HepG2 (cell line): ENCODE measurements around the gene CYP2A6. TPM values are rescaled to one million over a fixed set of nuclear protein-coding genes. Genes with fewer than 3 reads are reported as not detected.
"Not testable (repeated sequence)": the region's sequence is repeated elsewhere in the genome, so short reads cannot be mapped to it uniquely, and the experiment has no call there.

Experiments
- ATAC-seq: fragments of 200-7000 bp; cut with Tn5 transposase; 3 replicates; pipeline ENCODE4 v1.9.1; 2020; ENCODE audit warnings: mild to moderate bottlenecking, moderate library complexity
- BruUV-seq: library from RNA; stranded (reverse); fragments of 400-500 nt; replicated peaks from 2 replicates; lab custom pipeline; 2021; lab: Mats Ljungman, UMichigan
- CTCF ChIA-PET: fragments of 300-600 bp; formaldehyde crosslinking; extraction: SDS; loops from one replicate; lab custom pipeline; 2021; ENCODE audit warnings: low total read pairs, inconsistent platforms, low intra/inter-chr PET ratio; lab: Yijun Ruan, JAX
- POLR2A ChIA-PET: fragments of 350-600 bp; sonication (Branson Sonifier 250); formaldehyde crosslinking; loops from one replicate; lab custom pipeline; 2020; ENCODE audit warnings: antibody characterized with exemption, inconsistent platforms; lab: Yijun Ruan, JAX
- DNase-seq: peaks from one replicate; pipeline ENCODE4 v3.0.0-alpha.2; 2015; ENCODE audit warnings: low spot score
- FAIRE-seq: peaks from 3 replicates; lab custom pipeline; 2011; peaks lifted over from hg19 to GRCh38; lab: Jason Lieb, UNC
- H2AFZ ChIP-seq: one replicate; pipeline ENCODE4 v1.6.1; 2011; ENCODE audit warnings: low read length, inconsistent platforms
- H3K27ac ChIP-seq: fragments of 300-600 bp; 3 replicates; pipeline ENCODE4 v1.8.0; 2011; ENCODE audit warnings: mixed run types, mild to moderate bottlenecking, mixed read lengths, low read length, inconsistent platforms; ENCODE audit not compliant: insufficient read depth; ENCODE audit errors: extremely low read length
- H3K27me3 ChIP-seq, 2 experiments: fragments of 200-600 bp in 1 of 2; 2 replicates in 1 of 2; 3 replicates in 1 of 2; pipeline versions ENCODE4 v1.6.0 to v1.8.0; 2011; ENCODE audit warnings: low read length in 2 of 2, mild to moderate bottlenecking in 2 of 2, moderate library complexity in 2 of 2, inconsistent platforms in 1 of 2; ENCODE audit not compliant: insufficient read depth in 2 of 2, control insufficient read depth in 1 of 2
- H3K36me3 ChIP-seq, 2 experiments: fragments of 200-600 bp in 1 of 2; replicated peaks in 1 of 2; 2 replicates in 1 of 2; 3 replicates in 1 of 2; pipeline versions ENCODE4 v1.5.1 to v1.8.0; 2011; ENCODE audit warnings: low read length in 2 of 2, inconsistent platforms in 1 of 2; ENCODE audit not compliant: insufficient read depth in 2 of 2, control insufficient read depth in 1 of 2
- H3K4me1 ChIP-seq: 2 replicates; pipeline ENCODE4 v1.5.1; 2012; ENCODE audit warnings: low read length, inconsistent platforms; ENCODE audit not compliant: insufficient read depth
- H3K4me2 ChIP-seq: 2 replicates; pipeline ENCODE4 v1.6.0; 2011; ENCODE audit warnings: low read depth, low read length, inconsistent platforms
- H3K4me3 ChIP-seq, 3 experiments: fragments of 200-600 bp in 1 of 3; sonication (generic), shearing (Covaris generic) in 1 of 3; replicated peaks in 1 of 3; 2 replicates each; pipeline ENCODE4 v1.5.1; 2011 to 2016; ENCODE audit warnings: low read length in 3 of 3, inconsistent platforms in 2 of 3, low read depth in 2 of 3, mild to moderate bottlenecking in 2 of 3, control low read depth in 1 of 3, mixed read lengths in 1 of 3; ENCODE audit not compliant: insufficient read depth in 1 of 3
- H3K79me2 ChIP-seq: one replicate; pipeline ENCODE4 v1.6.1; 2011; ENCODE audit warnings: low read length, inconsistent platforms; ENCODE audit not compliant: insufficient read depth
- H3K9ac ChIP-seq: 2 replicates; pipeline ENCODE4 v1.6.0; 2011; ENCODE audit warnings: mild to moderate bottlenecking, low read depth, low read length, inconsistent platforms; ENCODE audit not compliant: insufficient read depth
- H3K9me3 ChIP-seq: 2 replicates; pipeline ENCODE4 v1.5.1; 2012; ENCODE audit warnings: mild to moderate bottlenecking, low read length
- H4K20me1 ChIP-seq: 2 replicates; pipeline ENCODE4 v1.6.0; 2011; ENCODE audit warnings: inconsistent platforms, mild to moderate bottlenecking, low read length, moderate library complexity; ENCODE audit not compliant: insufficient read depth
- ARID4A ChIP-seq: sonication (generic); formaldehyde crosslinking; IDR thresholded peaks from 2 replicates; pipeline ENCODE4 v1.5.0; 2020; ENCODE audit warnings: mild to moderate bottlenecking, missing genetic modification reagents, borderline replicate concordance
- CTCF ChIP-seq: sonication (generic); formaldehyde crosslinking; IDR thresholded peaks from 2 replicates; pipeline ENCODE4 v1.5.0; 2020; ENCODE audit warnings: mild to moderate bottlenecking, missing genetic modification reagents, moderate library complexity
- GABPB1 ChIP-seq: IDR thresholded peaks from 2 replicates; pipeline ENCODE4 v1.6.1; 2016; ENCODE audit warnings: mild to moderate bottlenecking, missing genetic modification reagents, moderate library complexity, missing compliant biosample characterization
- HDAC1 ChIP-seq: sonication (generic); formaldehyde crosslinking; IDR thresholded peaks from 2 replicates; pipeline ENCODE4 v1.5.1; 2020; ENCODE audit warnings: mild to moderate bottlenecking, missing genetic modification reagents
- HNF4A ChIP-seq: sonication (generic); formaldehyde crosslinking; IDR thresholded peaks from 2 replicates; pipeline ENCODE4 v1.4.0; 2020; ENCODE audit warnings: missing genetic modification reagents
- RXRB ChIP-seq: IDR thresholded peaks from 2 replicates; pipeline ENCODE4 v1.6.1; 2016; ENCODE audit warnings: borderline replicate concordance, missing genetic modification reagents, missing compliant biosample characterization
- ZNF281 ChIP-seq: sonication (generic); formaldehyde crosslinking; IDR thresholded peaks from 2 replicates; pipeline ENCODE4 v1.4.0; 2020; ENCODE audit warnings: missing genetic modification reagents, borderline replicate concordance
- ZNF800 ChIP-seq: sonication (generic); formaldehyde crosslinking; IDR thresholded peaks from 2 replicates; pipeline ENCODE4 v1.4.0; 2020; ENCODE audit warnings: missing genetic modification reagents
- WGBS: methylation state at CpG from one replicate; pipeline ENCODE4 v1.1.6; 2017; ENCODE audit warnings: low lambda C conversion rate; 5-methylcytosine and 5-hydroxymethylcytosine counted together
- in situ Hi-C: cut with HindIII; loops from 2 replicates; pipeline ENCODE4 v1.10.0; 2017; ENCODE audit warnings: low pct_unique_long_range_greater_than_20kb; ENCODE audit not compliant: extremely low pct_ligation_motif_present
- intact Hi-C: fragments of 100-400 bp; cut with micrococcal nuclease; formaldehyde crosslinking; loops from one replicate; pipeline ENCODE4 v1.10.0; 2022; ENCODE audit not compliant: unreplicated experiment
- polyA plus RNA-seq, 8 experiments: library from polyadenylated mRNA; depleted of rRNA in 3 of 8; stranded (reverse) in 7 of 8; unstranded in 1 of 8; fragments of >200 nt; fragmentation: Illumina TruSeq in 4 of 8; extraction: Trizol in 4 of 8; gene quantifications; 2 replicates each; pipeline versions ENCODE4 v1.2.1 to v1.2.3, GENCODE V29; 2011 to 2016; ENCODE audit warnings: low read depth in 4 of 8, missing spikeins in 1 of 8, mixed read lengths in 1 of 8; ENCODE audit not compliant: insufficient read depth in 1 of 8
- total RNA-seq, 5 experiments: library from RNA; depleted of rRNA; stranded (reverse); fragments of >200 nt; fragmentation: Illumina TruSeq; extraction: Trizol; gene quantifications; 2 replicates each; pipeline ENCODE4 v1.2.3, GENCODE V29; 2016; ENCODE audit warnings: low read depth in 1 of 5

CYP2A6 gene
- total and polyA plus RNA-seq, 2 of the 13 experiments (the other 11 are each of a cell fraction or from before 2014, with no cell fraction given), result not detected

- H3K9me3 ChIP-seq, POLR2A ChIA-PET, H3K9ac ChIP-seq, H2AFZ ChIP-seq, H4K20me1 ChIP-seq, H3K79me2 ChIP-seq, H3K27ac ChIP-seq, BruUV-seq, intact Hi-C loops, H3K27me3 ChIP-seq, H3K36me3 ChIP-seq, DNase-seq: not testable (repeated sequence)
- peak; percentile 91 for ATAC-seq
- in situ Hi-C loops, result loop anchor here (10.0 kb wide), 1 partner anchor 316 kb away; no protein-coding TSS in a partner anchor
- 72% methylated on average over 10 of the region's 36 CpGs for WGBS
- Histone ChIP-seq H3K4me3 (peak overlapping the region in 1 of 3 experiments; percentile 65; a peak in 2 of 6 replicates), H3K4me1 (peaks cover 19% of the 10 kb centered on the region), H3K4me2 (peak overlapping the region; percentile 67)
- peak; percentile 74 for FAIRE-seq
- CTCF ChIA-PET, result interaction anchor here (1.6 kb wide), 1 partner anchor 156 kb away, joined by 8 read pairs; no protein-coding TSS in a partner anchor
- TF ChIP-seq HNF4A (CRISPR knock-in tag), result peak; percentile 25; the same call in 1 of the 2 replicates
- 0 out of 2 replicates have a peak, but pooled peaks have one; percentile 18 for TF ChIP-seq ARID4A (CRISPR knock-in tag)
- TF ChIP-seq ZNF800 (CRISPR knock-in tag), result peak; percentile 66; the same call in 1 of the 2 replicates
- TF ChIP-seq HDAC1 (CRISPR knock-in tag), result 0 out of 2 replicates have a peak, but pooled peaks have one; percentile 23
- TF ChIP-seq ZNF281 (CRISPR knock-in tag), result 0 out of 2 replicates have a peak, but pooled peaks have one; percentile 51
- peak; percentile 83 for TF ChIP-seq RXRB
- TF ChIP-seq GABPB1, result peak; percentile 40; the same call in 1 of the 2 replicates
- TF ChIP-seq CTCF, result peak; percentile 52
These were observed 31.5 kb downstream of the CYP2A6 start for GRCh38 chr19:40818480-40819399.
